ENCODE data around the gene SYTL3.

Gene SYTL3

DNA sequence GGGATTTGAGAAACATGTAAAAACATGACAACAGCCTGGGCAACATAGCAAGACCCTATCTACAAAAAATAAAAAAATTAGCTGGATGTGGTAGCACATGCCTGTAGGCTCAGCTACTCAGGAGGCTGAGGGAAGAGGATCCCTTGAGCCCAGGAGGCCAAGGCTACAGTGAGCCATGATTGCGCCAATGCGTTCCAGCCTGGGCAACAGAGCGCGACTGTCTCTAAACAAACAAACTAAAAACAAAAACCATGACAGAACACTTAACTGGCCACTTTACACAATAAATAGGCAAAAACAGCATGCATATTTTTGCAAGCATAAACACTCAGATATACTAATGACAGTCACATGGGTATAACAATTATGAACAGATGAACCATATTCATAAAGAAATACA is 60.0 kb downstream of the SYTL3 start:
- Histone ChIP-seq H4K20me1 (ENCODE audit: insufficient read depth, low read length, poor library complexity, severe bottlenecking) (no peaks in the 10 kb centered on the region), H3K27me3 (ENCODE audit: insufficient read depth, low read length, poor library complexity, severe bottlenecking) (no peaks in the 10 kb centered on the region), H3K4me2 (ENCODE audit: low read depth, low read length, poor library complexity, severe bottlenecking) (no peak overlapping the region), H3F3A (ENCODE audit: low read depth) (no peaks in the 10 kb centered on the region), H2AFZ (ENCODE audit: low read length) (no peak overlapping the region), H3K9me2 (replicated peaks; ENCODE audit: low read depth, low read length) (no peaks in the 10 kb centered on the region), H3K4me3 (ENCODE audit: low read length, poor library complexity, severe bottlenecking) (no peak overlapping the region), H3K4me1 (ENCODE audit: insufficient read depth, low read length, poor library complexity, severe bottlenecking) (peaks cover 9% of the 10 kb centered on the region), H3K79me2 (ENCODE audit: insufficient read depth, low read length) (no peaks in the 10 kb centered on the region), H3K9ac (ENCODE audit: low read depth, low read length, poor library complexity, severe bottlenecking) (no peak overlapping the region), H3K9me3 (ENCODE audit: insufficient read depth, low read depth, low read length) (no peaks in the 10 kb centered on the region), H3K36me3 (ENCODE audit: insufficient read depth, low read length) (no peaks in the 10 kb centered on the region)
- TF ChIP-seq, protein P1, sequence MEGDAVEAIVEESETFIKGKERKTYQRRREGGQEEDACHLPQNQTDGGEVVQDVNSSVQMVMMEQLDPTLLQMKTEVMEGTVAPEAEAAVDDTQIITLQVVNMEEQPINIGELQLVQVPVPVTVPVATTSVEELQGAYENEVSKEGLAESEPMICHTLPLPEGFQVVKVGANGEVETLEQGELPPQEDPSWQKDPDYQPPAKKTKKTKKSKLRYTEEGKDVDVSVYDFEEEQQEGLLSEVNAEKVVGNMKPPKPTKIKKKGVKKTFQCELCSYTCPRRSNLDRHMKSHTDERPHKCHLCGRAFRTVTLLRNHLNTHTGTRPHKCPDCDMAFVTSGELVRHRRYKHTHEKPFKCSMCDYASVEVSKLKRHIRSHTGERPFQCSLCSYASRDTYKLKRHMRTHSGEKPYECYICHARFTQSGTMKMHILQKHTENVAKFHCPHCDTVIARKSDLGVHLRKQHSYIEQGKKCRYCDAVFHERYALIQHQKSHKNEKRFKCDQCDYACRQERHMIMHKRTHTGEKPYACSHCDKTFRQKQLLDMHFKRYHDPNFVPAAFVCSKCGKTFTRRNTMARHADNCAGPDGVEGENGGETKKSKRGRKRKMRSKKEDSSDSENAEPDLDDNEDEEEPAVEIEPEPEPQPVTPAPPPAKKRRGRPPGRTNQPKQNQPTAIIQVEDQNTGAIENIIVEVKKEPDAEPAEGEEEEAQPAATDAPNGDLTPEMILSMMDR (conservative IDR thresholded peaks at IDR 0.05; ENCODE audit: low read length), result no peak
- TF ChIP-seq EZH2phosphoT487 (IDR thresholded peaks at IDR 0.05; ENCODE audit: borderline replicate concordance), result no peak

GRCh38 chr6:158711264-158711663 is 61.4 kb downstream of the SYTL3 start:
- no peaks in the 10 kb centered on the region for H3F3A ChIP-seq (ENCODE audit: low read depth)
- no peaks in the 10 kb centered on the region for H4K20me1 ChIP-seq (ENCODE audit: insufficient read depth, low read length, poor library complexity, severe bottlenecking)
- no peaks in the 10 kb centered on the region for H3K27me3 ChIP-seq (ENCODE audit: insufficient read depth, low read length, poor library complexity, severe bottlenecking)
- H3K9me2 ChIP-seq (replicated peaks; ENCODE audit: low read depth, low read length), result no peaks in the 10 kb centered on the region
- H3K4me3 ChIP-seq (ENCODE audit: low read length, poor library complexity, severe bottlenecking), result no peak overlapping the region
- H3K4me1 ChIP-seq (ENCODE audit: insufficient read depth, low read length, poor library complexity, severe bottlenecking), result peaks cover 9% of the 10 kb centered on the region
- H3K4me2 ChIP-seq (ENCODE audit: low read depth, low read length, poor library complexity, severe bottlenecking), result no peak overlapping the region
- H3K79me2 ChIP-seq (ENCODE audit: insufficient read depth, low read length), result no peaks in the 10 kb centered on the region
- no peaks in the 10 kb centered on the region for H3K9me3 ChIP-seq (ENCODE audit: insufficient read depth, low read depth, low read length)
- TF ChIP-seq, protein P1 (conservative IDR thresholded peaks at IDR 0.05; ENCODE audit: low read length), result no peak
- TF ChIP-seq EZH2phosphoT487 (IDR thresholded peaks at IDR 0.05; ENCODE audit: borderline replicate concordance), result no peak
- H3K9ac ChIP-seq (ENCODE audit: low read depth, low read length, poor library complexity, severe bottlenecking), result no peak overlapping the region
- H2AFZ ChIP-seq (ENCODE audit: low read length), result no peak overlapping the region
- no peaks in the 10 kb centered on the region for H3K36me3 ChIP-seq (ENCODE audit: insufficient read depth, low read length)

DNA sequence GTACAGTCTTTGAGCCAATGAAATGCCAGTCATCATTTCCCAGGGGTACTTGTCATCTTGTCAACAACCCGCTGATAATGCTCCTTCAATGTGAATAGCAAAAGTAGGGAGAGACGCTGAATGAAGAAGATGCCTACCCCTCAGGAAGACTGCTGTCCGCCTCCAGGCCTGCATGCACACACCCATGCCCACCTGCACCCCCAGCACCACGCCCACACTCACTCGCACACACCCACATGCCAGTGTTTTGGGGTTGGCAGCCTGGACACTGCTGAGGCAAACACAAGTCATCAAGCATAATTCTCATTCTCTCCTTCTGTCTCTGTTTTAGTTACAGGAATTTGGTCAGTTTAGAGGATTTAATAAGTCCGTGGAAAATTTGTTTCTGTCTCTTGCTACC is 63.6 kb downstream of the SYTL3 start:
- no peak overlapping the region for H3K4me2 ChIP-seq (ENCODE audit: low read depth, low read length, poor library complexity, severe bottlenecking)
- peaks cover 9% of the 10 kb centered on the region for H3K4me1 ChIP-seq (ENCODE audit: insufficient read depth, low read length, poor library complexity, severe bottlenecking)
- H3K9me2 ChIP-seq (replicated peaks; ENCODE audit: low read depth, low read length), result no peaks in the 10 kb centered on the region
- no peaks in the 10 kb centered on the region for H3K79me2 ChIP-seq (ENCODE audit: insufficient read depth, low read length)
- no peaks in the 10 kb centered on the region for H3K36me3 ChIP-seq (ENCODE audit: insufficient read depth, low read length)
- TF ChIP-seq EZH2phosphoT487 (IDR thresholded peaks at IDR 0.05; ENCODE audit: borderline replicate concordance), result no peak
- H3K9me3 ChIP-seq (ENCODE audit: insufficient read depth, low read depth, low read length), result no peaks in the 10 kb centered on the region
- H3K9ac ChIP-seq (ENCODE audit: low read depth, low read length, poor library complexity, severe bottlenecking), result no peak overlapping the region
- H3K27me3 ChIP-seq (ENCODE audit: insufficient read depth, low read length, poor library complexity, severe bottlenecking), result no peaks in the 10 kb centered on the region
- H4K20me1 ChIP-seq (ENCODE audit: insufficient read depth, low read length, poor library complexity, severe bottlenecking), result no peaks in the 10 kb centered on the region
- H3K4me3 ChIP-seq (ENCODE audit: low read length, poor library complexity, severe bottlenecking), result no peak overlapping the region
- no peak overlapping the region for H2AFZ ChIP-seq (ENCODE audit: low read length)
- H3F3A ChIP-seq (ENCODE audit: low read depth), result no peaks in the 10 kb centered on the region

GRCh38 chr6:158714706-158715105 is 64.9 kb downstream of the SYTL3 start:
- no peaks in the 10 kb centered on the region for H3K27me3 ChIP-seq (ENCODE audit: insufficient read depth, low read length, poor library complexity, severe bottlenecking)
- H3K4me1 ChIP-seq (ENCODE audit: insufficient read depth, low read length, poor library complexity, severe bottlenecking), result peaks cover 9% of the 10 kb centered on the region
- H3K9me3 ChIP-seq (ENCODE audit: insufficient read depth, low read depth, low read length), result no peaks in the 10 kb centered on the region
- no peaks in the 10 kb centered on the region for H4K20me1 ChIP-seq (ENCODE audit: insufficient read depth, low read length, poor library complexity, severe bottlenecking)
- H3K36me3 ChIP-seq (ENCODE audit: insufficient read depth, low read length), result no peaks in the 10 kb centered on the region
- H2AFZ ChIP-seq (ENCODE audit: low read length), result no peak overlapping the region
- H3F3A ChIP-seq (ENCODE audit: low read depth), result no peaks in the 10 kb centered on the region
- no peaks in the 10 kb centered on the region for H3K79me2 ChIP-seq (ENCODE audit: insufficient read depth, low read length)
- no peak overlapping the region for H3K4me2 ChIP-seq (ENCODE audit: low read depth, low read length, poor library complexity, severe bottlenecking)
- H3K9ac ChIP-seq (ENCODE audit: low read depth, low read length, poor library complexity, severe bottlenecking), result no peak overlapping the region
- H3K4me3 ChIP-seq (ENCODE audit: low read length, poor library complexity, severe bottlenecking), result no peak overlapping the region
- H3K9me2 ChIP-seq (replicated peaks; ENCODE audit: low read depth, low read length), result no peaks in the 10 kb centered on the region
- TF ChIP-seq EZH2phosphoT487 (IDR thresholded peaks at IDR 0.05; ENCODE audit: borderline replicate concordance), result no peak
